Measurements from ENCODE around the gene DSCAML1. TPM values are rescaled to one million over a fixed set of nuclear protein-coding genes. Genes with fewer than 3 reads are reported as not detected.
A peak's percentile ranks its signal among the peaks of the same experiment; 100 is the strongest.

The DSCAML1 gene
- total and polyA plus RNA-seq, 5 donors from 2014 or later: 0.08 to 1.6 (median 0.30) TPM; not detected in 1

DNA sequence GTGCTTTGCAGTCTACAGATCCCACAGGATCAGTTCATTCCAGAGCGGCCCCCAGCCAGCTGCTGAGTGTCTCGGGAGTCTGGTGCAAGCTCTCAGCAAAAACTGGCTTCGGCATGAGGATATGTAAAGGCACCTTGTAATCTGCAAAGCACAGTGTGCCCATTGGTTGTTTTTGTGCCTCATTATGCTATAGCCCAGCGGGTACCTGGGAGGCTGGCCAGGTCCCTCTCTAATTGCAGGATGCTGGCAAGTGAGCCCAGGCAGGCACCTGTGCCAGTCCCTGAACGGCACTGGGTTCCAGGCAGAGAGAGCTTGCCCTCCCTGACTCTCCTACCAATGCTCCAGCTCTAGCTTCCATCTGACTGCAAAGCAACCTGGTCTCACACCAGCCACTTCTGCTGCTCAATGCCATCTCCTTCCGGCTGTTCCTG is 128.7 kb downstream of the DSCAML1 start:
- Mint-ChIP-seq H3K4me1 (peaks cover 0 to 5% (median 2%) of the 10 kb centered on the region in 4 donors), H3K27ac (no peak overlapping the region)
- no peak for ATAC-seq (ENCODE audit: low read depth in 2 of 2)

DNA sequence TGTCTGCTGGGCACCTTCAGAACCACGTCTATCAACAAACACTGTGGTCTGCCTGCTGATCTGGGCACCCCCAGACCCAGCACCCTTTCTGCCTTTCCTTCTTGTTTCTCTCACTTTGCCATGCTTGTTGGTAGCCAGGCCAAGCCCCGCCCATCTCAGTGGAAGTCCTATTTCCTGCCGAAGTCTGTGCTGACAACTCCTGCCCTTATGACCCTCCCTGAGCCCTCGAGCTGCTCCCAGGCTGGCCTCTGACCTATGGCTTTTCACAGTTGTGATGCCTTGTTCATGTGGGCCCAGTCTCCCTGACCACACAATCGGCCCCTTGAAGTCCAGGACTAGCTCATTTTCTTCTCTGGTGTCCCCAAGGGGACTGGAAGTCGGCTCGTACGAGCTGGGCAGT is 132.1 kb downstream of the DSCAML1 start:
- Histone ChIP-seq H3K27me3 (ENCODE audit: control insufficient read depth, insufficient read depth, low read length) (no peaks in the 10 kb centered on the region), H3K9me3 (ENCODE audit: control insufficient read depth in 2 of 2, low read length in 2 of 2) (no peaks in the 10 kb centered on the region), H3K36me3 (ENCODE audit: control insufficient read depth, insufficient read depth, low read length) (no peaks in the 10 kb centered on the region), H3K4me1 (ENCODE audit: control insufficient read depth, insufficient read depth, low read length, poor library complexity, severe bottlenecking) (no peaks in the 10 kb centered on the region), H3K4me3 (ENCODE audit: low read depth, low read length) (no peak overlapping the region), H3K27ac (ENCODE audit: insufficient read depth, low read length, poor library complexity, severe bottlenecking) (no peak overlapping the region)
- peaks cover 6% of the 10 kb centered on the region for H3K27me3 Mint-ChIP-seq
- peaks cover 0 to 3% (median 0%) of the 10 kb centered on the region in 4 donors for H3K4me1 Mint-ChIP-seq
- ATAC-seq (ENCODE audit: low read depth in 2 of 2) (no peak), DNase-seq (no peak)
- no peaks in the 10 kb centered on the region for H3K9me3 Mint-ChIP-seq
- H3K36me3 Mint-ChIP-seq: no peaks in the 10 kb centered on the region
- no peak overlapping the region for H3K4me3 Mint-ChIP-seq
- peak overlapping the region in 1 of 3 donors; percentile 63 for H3K27ac Mint-ChIP-seq

More for the DNA sequence above, 128.7 kb downstream of the DSCAML1 start:
- Histone ChIP-seq H3K27ac (ENCODE audit: insufficient read depth, low read length, poor library complexity, severe bottlenecking) (no peak overlapping the region), H3K4me3 (ENCODE audit: low read depth, low read length) (no peak overlapping the region), H3K36me3 (ENCODE audit: control insufficient read depth, insufficient read depth, low read length) (no peaks in the 10 kb centered on the region), H3K27me3 (ENCODE audit: control insufficient read depth, insufficient read depth, low read length) (no peaks in the 10 kb centered on the region), H3K4me1 (ENCODE audit: control insufficient read depth, insufficient read depth, low read length, poor library complexity, severe bottlenecking) (no peaks in the 10 kb centered on the region), H3K9me3 (ENCODE audit: control insufficient read depth in 2 of 2, low read length in 2 of 2) (no peaks in the 10 kb centered on the region)
- DNase-seq: no peak
- Mint-ChIP-seq H3K36me3 (no peaks in the 10 kb centered on the region), H3K27me3 (peaks cover 11% of the 10 kb centered on the region), H3K9me3 (no peaks in the 10 kb centered on the region), H3K4me3 (no peak overlapping the region)

DNA sequence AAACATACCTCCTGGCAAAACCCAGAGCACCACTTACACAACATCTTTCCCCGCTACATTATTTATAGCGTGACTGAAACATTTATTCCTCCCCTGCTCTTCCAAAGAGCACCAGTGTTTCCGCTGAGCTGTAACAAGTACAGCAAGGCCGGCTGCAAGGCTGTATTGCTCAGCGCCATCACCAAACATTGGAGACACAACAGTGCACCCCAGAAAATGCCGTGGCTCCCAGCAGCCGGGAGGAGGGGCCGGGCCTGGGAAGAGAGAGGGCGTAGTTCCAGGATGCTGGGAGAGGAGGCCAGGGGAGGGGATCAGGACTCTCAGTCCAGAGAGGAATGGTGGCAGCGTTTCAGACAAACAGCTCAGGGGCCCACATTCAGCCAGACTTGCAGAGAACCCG is 133.2 kb downstream of the DSCAML1 start:
- Histone ChIP-seq H3K27ac (ENCODE audit: insufficient read depth, low read length, poor library complexity, severe bottlenecking) (no peak overlapping the region), H3K27me3 (ENCODE audit: control insufficient read depth, insufficient read depth, low read length) (no peaks in the 10 kb centered on the region), H3K36me3 (ENCODE audit: control insufficient read depth, insufficient read depth, low read length) (no peaks in the 10 kb centered on the region), H3K4me3 (ENCODE audit: low read depth, low read length) (no peak overlapping the region), H3K4me1 (ENCODE audit: control insufficient read depth, insufficient read depth, low read length, poor library complexity, severe bottlenecking) (no peaks in the 10 kb centered on the region), H3K9me3 (ENCODE audit: control insufficient read depth in 2 of 2, low read length in 2 of 2) (no peaks in the 10 kb centered on the region)
- H3K4me3 Mint-ChIP-seq: no peak overlapping the region
- no peak for DNase-seq
- H3K27me3 Mint-ChIP-seq: no peaks in the 10 kb centered on the region
- ATAC-seq (ENCODE audit: low read depth in 2 of 2): no peak
- H3K27ac Mint-ChIP-seq: peak overlapping the region in 1 of 3 donors; percentile 63
- H3K36me3 Mint-ChIP-seq: no peaks in the 10 kb centered on the region
- peaks cover 0 to 3% (median 0%) of the 10 kb centered on the region in 4 donors for H3K4me1 Mint-ChIP-seq
- H3K9me3 Mint-ChIP-seq: no peaks in the 10 kb centered on the region

DNA sequence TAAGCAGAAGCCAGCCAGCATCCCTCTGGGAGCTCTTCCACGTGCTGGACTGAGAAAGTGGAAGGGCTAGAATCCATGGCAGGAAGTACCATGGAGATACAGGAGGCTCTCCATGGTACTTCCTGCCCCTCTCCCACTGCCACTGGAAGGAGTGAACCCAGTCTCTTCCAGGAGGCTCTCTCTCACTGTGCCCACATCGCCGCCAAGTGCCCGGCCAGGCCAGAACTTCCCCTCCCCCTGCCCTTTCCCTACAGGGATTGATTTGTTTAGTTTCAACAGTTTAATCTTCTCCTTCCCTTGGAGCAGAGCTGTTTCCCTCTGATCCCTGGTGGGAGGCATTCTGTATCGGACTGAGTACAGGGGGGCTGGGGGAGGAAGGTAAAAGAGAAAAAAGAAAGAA is 133.6 kb downstream of the DSCAML1 start:
- Histone ChIP-seq H3K27ac (ENCODE audit: insufficient read depth, low read length, poor library complexity, severe bottlenecking) (no peak overlapping the region), H3K36me3 (ENCODE audit: control insufficient read depth, insufficient read depth, low read length) (no peaks in the 10 kb centered on the region), H3K4me1 (ENCODE audit: control insufficient read depth, insufficient read depth, low read length, poor library complexity, severe bottlenecking) (no peaks in the 10 kb centered on the region), H3K27me3 (ENCODE audit: control insufficient read depth, insufficient read depth, low read length) (no peaks in the 10 kb centered on the region), H3K4me3 (ENCODE audit: low read depth, low read length) (no peak overlapping the region), H3K9me3 (ENCODE audit: control insufficient read depth in 2 of 2, low read length in 2 of 2) (no peaks in the 10 kb centered on the region)
- DNase-seq (no peak), ATAC-seq (ENCODE audit: low read depth in 2 of 2) (no peak)
- Mint-ChIP-seq H3K27me3 (peaks cover 2% of the 10 kb centered on the region), H3K4me3 (no peak overlapping the region), H3K36me3 (no peaks in the 10 kb centered on the region), H3K27ac (peak overlapping the region in 1 of 3 donors; percentile 63), H3K4me1 (peaks cover 0 to 3% (median 0%) of the 10 kb centered on the region in 4 donors), H3K9me3 (no peaks in the 10 kb centered on the region)

DNA sequence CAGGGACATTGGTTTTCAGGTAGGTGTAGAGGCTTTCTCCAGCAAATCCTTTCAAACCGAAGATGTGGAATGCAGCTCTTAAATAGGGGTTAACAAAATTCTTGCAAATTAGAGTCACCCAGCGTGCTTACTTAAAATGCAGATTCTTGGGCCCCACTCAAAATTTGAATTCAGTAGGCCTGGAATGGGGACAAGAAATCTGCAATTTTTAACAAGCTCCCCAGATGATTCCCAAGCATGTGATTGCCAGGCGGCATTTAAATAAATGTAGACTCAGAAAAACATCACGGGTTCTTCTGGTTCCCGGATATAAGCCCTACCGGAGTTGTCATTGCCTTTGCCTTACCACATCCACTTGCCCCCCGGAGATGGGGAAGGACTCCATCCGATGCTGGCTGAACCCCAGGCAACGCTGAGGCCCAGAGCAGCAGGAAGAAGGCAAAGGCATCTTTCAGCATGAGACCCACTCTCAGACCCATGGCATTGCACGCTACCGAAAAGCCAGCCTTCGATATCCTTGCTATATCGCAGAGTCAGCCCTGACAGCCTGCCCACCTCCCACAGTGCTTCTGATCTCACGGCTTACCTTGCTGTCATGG is 134.2 kb downstream of the DSCAML1 start:
- Mint-ChIP-seq H3K27ac (no peak overlapping the region), H3K27me3 (peaks cover 6% of the 10 kb centered on the region), H3K36me3 (no peaks in the 10 kb centered on the region), H3K9me3 (no peaks in the 10 kb centered on the region), H3K4me1 (peaks cover 0 to 3% (median 0%) of the 10 kb centered on the region in 4 donors), H3K4me3 (no peak overlapping the region)
- H3K27ac ChIP-seq (ENCODE audit: insufficient read depth, low read length, poor library complexity, severe bottlenecking): no peak overlapping the region
- no peaks in the 10 kb centered on the region for H3K27me3 ChIP-seq (ENCODE audit: control insufficient read depth, insufficient read depth, low read length)
- H3K4me3 ChIP-seq (ENCODE audit: low read depth, low read length): no peak overlapping the region
- ATAC-seq (ENCODE audit: low read depth in 2 of 2): no peak
- H3K4me1 ChIP-seq (ENCODE audit: control insufficient read depth, insufficient read depth, low read length, poor library complexity, severe bottlenecking): no peaks in the 10 kb centered on the region
- H3K36me3 ChIP-seq (ENCODE audit: control insufficient read depth, insufficient read depth, low read length): no peaks in the 10 kb centered on the region
- no peak for DNase-seq
- H3K9me3 ChIP-seq (ENCODE audit: control insufficient read depth in 2 of 2, low read length in 2 of 2): no peaks in the 10 kb centered on the region

DNA sequence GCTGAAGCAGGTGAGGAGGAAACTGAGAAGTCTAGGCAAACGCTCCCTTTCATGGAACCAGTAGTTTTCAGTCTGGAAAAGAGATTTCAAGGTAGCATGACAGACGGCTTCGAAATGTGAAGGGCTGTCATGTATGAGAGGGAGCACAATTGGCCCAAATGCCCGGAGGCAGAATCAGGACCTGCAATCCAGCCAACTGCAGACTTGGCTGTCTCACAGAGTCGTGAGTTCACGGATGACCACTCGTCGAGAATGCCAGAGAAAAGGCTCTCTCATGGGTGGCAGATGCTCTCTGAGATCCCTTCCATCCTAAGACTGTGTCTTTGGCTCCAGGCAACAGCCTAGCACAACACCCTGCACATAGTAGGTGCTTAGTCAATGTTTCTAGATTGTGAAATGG is 134.8 kb downstream of the DSCAML1 start:
- H3K9me3 Mint-ChIP-seq: no peaks in the 10 kb centered on the region
- peaks cover 6% of the 10 kb centered on the region for H3K27me3 Mint-ChIP-seq
- ATAC-seq (ENCODE audit: low read depth in 2 of 2) (no peak), DNase-seq (no peak)
- peaks cover 0 to 3% (median 0%) of the 10 kb centered on the region in 4 donors for H3K4me1 Mint-ChIP-seq
- no peaks in the 10 kb centered on the region for H3K36me3 Mint-ChIP-seq
- H3K27ac Mint-ChIP-seq: no peak overlapping the region
- Histone ChIP-seq H3K4me3 (ENCODE audit: low read depth, low read length) (no peak overlapping the region), H3K27me3 (ENCODE audit: control insufficient read depth, insufficient read depth, low read length) (no peaks in the 10 kb centered on the region), H3K36me3 (ENCODE audit: control insufficient read depth, insufficient read depth, low read length) (no peaks in the 10 kb centered on the region), H3K27ac (ENCODE audit: insufficient read depth, low read length, poor library complexity, severe bottlenecking) (no peak overlapping the region), H3K4me1 (ENCODE audit: control insufficient read depth, insufficient read depth, low read length, poor library complexity, severe bottlenecking) (no peaks in the 10 kb centered on the region), H3K9me3 (ENCODE audit: control insufficient read depth in 2 of 2, low read length in 2 of 2) (no peaks in the 10 kb centered on the region)
- H3K4me3 Mint-ChIP-seq: no peak overlapping the region

DNA sequence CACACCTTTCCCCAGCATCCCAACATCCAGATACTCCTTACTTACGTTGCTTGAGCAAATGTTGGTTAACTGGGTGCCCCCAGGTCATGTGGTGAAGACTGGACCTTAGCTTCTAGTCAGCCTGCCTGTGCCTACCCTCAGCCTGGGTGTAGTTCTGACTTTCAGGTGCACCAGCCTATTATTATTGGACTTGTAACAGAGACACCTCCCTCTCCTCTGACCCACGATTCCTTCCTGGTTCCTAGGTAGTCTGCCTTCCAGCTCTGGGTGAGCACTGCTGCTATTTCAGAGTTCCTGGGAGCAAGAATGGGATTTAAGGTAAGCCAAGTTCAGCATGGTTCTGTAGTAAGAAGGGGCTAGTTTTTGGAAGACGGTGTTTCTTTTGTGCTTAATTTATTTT is 138.2 kb downstream of the DSCAML1 start:
- Histone ChIP-seq H3K27me3 (ENCODE audit: control insufficient read depth, insufficient read depth, low read length) (no peaks in the 10 kb centered on the region), H3K27ac (ENCODE audit: insufficient read depth, low read length, poor library complexity, severe bottlenecking) (no peak overlapping the region), H3K9me3 (ENCODE audit: control insufficient read depth in 2 of 2, low read length in 2 of 2) (no peaks in the 10 kb centered on the region), H3K4me1 (ENCODE audit: control insufficient read depth, insufficient read depth, low read length, poor library complexity, severe bottlenecking) (no peaks in the 10 kb centered on the region), H3K4me3 (ENCODE audit: low read depth, low read length) (no peak overlapping the region), H3K36me3 (ENCODE audit: control insufficient read depth, insufficient read depth, low read length) (no peaks in the 10 kb centered on the region)
- Mint-ChIP-seq H3K9me3 (no peaks in the 10 kb centered on the region), H3K4me3 (no peak overlapping the region), H3K4me1 (no peaks in the 10 kb centered on the region), H3K36me3 (no peaks in the 10 kb centered on the region), H3K27ac (no peak overlapping the region), H3K27me3 (peaks cover 6% of the 10 kb centered on the region)
- ATAC-seq (ENCODE audit: low read depth in 2 of 2) (no peak), DNase-seq (no peak)

DNA sequence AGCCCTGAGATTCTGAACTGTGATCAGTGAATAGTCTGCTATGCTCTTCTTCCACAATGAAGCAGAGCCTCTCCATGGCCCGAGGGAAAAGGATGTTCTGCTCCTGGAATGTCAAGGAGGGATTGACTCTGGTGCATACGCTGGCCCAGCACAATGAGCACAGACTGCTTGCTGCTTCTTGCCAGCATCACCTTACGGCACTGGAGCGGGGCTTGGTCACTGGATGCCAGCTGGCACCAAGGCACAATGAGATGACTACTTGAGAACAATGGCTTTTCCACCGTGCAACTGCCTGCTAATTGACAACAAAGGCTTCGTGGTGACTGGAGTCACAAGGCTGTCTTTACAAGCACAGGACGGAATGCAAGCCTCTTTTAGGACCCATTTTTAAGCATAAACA is 139.2 kb downstream of the DSCAML1 start:
- Histone ChIP-seq H3K9me3 (ENCODE audit: control insufficient read depth in 2 of 2, low read length in 2 of 2) (no peaks in the 10 kb centered on the region), H3K27ac (ENCODE audit: insufficient read depth, low read length, poor library complexity, severe bottlenecking) (no peak overlapping the region), H3K36me3 (ENCODE audit: control insufficient read depth, insufficient read depth, low read length) (no peaks in the 10 kb centered on the region), H3K4me1 (ENCODE audit: control insufficient read depth, insufficient read depth, low read length, poor library complexity, severe bottlenecking) (no peaks in the 10 kb centered on the region), H3K4me3 (ENCODE audit: low read depth, low read length) (no peak overlapping the region), H3K27me3 (ENCODE audit: control insufficient read depth, insufficient read depth, low read length) (no peaks in the 10 kb centered on the region)
- DNase-seq: no peak
- H3K9me3 Mint-ChIP-seq: no peaks in the 10 kb centered on the region
- H3K27ac Mint-ChIP-seq: no peak overlapping the region
- H3K4me3 Mint-ChIP-seq: no peak overlapping the region
- H3K27me3 Mint-ChIP-seq: peaks cover 6% of the 10 kb centered on the region
- H3K4me1 Mint-ChIP-seq: no peaks in the 10 kb centered on the region
- no peaks in the 10 kb centered on the region for H3K36me3 Mint-ChIP-seq
- no peak for ATAC-seq (ENCODE audit: low read depth in 2 of 2)
